Daoy (cell line): ENCODE data around the gene CCDC57. TPM values are rescaled to one million over a fixed set of nuclear protein-coding genes. Genes with fewer than 3 reads are reported as not detected.

Source experiments
- DNase-seq: peaks from one replicate; pipeline ENCODE4 v3.0.0-alpha.2; 2015; ENCODE audit warnings: low read depth
- total RNA-seq: library from RNA; depleted of rRNA; stranded (reverse); fragments of >200 nt; shearing (Covaris generic); gene quantifications from 2 replicates; pipeline ENCODE4 v1.2.3, GENCODE V29; 2014

CCDC57 gene
- total RNA-seq, 1 experiment from 2014 or later = 7.9 TPM

DNA sequence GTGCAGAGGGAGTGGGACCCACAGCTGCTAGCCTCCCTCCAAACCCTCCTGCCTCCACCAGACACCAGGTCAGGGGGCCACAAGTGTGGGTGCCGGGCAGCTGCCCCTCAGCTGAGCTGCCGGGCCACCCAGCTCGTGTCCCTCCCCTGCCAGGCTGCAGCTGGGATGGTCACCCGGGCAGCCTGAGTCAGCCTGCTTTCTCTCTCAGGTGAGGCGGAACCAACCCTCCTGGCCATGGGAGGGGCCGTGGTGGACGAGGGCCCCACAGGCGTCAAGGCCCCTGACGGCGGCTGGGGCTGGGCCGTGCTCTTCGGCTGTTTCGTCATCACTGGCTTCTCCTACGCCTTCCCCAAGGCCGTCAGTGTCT, 23.1 kb upstream of the CCDC57 start:
- no peak for DNase-seq

DNA sequence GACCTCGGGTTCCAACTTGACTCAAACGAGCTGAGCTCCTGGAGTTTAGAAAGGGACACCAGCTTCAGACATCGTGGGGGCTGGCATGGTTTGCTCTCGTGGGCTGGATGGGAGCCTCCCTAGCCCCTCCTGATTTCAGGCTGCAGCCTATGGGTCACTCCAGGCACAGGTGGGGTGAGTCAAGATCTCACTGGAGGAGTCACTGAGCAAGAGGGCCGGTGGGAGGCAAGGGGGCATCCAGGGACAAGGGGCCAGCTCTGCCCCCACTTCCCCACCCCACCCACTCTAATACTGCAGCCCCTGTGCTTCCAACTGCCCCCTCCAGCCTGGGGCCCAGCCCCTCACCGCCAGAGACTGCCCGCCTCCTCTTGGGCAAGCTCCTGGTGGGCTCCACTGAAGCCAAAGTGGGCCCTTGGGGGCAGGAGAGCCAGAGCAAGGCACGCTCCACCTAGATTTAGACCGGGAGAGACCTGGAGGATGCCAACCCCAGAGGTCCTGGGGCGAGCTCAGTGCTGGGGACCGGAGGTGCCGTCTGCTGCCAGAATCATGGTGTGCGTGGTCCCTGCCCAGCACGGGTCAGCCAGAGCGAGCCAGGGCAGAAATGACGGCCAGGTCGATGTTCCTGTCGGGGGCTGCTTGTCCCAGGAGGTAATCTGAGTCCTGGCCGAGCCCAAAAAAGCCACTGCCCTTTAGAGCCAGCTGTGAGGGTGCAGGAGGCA, 22.6 kb upstream of the CCDC57 start:
- DNase-seq = no peak

DNA sequence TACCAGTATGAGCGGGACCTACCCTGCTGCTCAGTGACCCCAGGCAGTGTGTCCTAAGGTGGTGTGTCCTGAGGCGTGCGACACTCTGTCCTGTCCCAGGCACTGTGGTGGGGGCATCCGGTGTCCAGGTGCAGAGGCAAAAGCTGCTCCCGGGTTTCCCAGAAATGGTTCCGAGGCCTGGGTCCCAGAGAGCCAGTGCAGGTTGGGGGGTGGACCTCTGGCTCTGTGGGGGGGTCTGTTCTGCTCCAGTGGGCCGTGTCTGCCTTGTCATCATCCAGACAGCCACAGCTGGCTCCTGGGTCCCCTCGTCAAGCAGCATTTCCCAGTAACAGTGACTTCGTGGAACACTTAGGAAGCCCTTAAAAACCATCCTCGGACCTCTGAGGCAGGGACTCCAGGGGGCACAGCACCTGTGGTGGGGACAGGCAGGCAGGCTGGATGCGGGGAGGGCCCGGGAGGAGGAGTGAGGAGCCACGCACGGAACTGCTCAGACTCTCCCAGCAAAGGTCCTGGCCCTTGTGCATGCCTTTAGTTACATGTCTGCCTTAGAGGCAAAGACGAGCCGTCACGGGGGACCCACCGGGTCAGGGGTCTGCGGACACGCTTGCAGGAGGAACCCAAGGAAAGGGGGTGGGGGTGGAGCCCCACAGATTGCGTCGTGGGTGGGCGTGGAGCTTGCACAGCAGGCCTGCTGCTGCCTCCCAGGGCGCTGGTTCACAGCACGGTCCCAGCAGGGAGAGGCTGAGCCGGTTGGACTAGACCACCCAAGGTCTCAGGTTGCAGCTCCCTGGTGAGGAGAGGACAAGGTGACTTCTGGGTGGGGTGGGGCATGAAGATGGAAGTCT, 21.8 kb upstream of the CCDC57 start:
- no peak for DNase-seq

DNA sequence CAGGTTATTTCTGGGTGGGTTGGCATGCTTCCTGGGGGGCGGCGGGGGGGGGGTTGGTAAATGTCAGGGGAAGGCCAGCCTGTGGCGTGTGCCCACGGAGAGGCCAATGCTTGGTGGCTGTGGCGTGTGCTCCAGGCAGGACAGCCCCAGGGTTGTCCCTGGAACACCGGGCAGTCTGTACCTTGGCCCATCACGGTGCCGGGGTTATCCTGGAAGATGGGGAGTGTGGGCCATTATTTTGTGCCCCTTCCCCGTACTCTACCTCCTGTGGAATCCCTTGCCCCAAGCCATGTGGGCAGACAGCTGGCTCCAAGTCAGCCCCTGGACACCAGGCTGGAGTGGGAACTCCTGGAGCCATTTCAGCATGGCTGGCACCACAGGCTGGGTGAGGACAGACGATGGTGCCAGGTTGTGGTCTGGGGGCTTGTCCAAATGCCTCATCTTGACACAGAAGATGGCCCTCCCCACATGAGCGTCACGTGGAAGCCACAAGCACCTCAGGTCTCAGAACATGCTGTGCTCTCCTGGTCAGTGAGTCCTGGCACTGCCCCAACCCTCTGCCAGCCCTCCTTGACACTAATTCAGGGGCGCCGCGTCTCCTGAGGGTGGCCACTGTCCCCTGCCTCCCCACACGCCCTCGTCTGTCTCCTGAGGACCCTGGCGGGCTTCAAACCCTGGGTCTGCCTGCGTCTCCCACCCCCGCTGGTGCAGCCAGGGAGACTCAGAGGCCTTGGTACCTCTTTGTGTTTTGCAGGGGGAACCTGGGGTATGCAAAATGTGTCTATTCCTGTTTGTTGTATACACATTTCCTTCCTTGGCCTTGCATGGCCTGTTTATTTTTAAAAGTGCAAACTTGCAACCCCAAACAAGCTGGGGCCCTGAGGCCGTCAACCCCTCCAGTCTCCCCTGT, 20.5 kb upstream of the CCDC57 start:
- peak; percentile 9 for DNase-seq

DNA sequence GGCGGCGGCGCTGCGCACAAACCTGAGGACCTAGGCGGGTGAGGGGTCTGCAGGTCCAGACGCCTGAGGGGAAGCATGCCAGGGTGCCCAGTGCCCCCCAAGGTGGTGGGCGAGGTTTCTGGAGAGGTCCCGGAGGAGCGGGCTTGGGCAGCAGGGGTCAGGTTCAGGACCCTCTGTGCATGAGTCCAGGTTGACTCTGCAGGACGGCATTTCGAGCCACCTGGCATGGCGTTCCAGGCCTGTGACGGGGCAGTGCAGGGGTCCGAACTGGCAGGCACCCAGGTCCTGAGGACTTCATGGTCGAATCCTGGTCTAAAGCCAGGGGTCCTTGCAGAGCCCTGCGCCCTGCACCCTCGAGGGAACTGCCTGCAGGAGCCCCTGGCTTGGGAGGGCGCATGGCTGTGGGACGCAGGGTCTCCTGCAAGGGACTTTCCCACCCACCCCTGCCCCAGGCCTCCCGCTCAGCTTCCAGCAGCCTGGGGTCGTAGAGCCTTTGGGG, 19.7 kb upstream of the CCDC57 start:
- DNase-seq = no peak

DNA sequence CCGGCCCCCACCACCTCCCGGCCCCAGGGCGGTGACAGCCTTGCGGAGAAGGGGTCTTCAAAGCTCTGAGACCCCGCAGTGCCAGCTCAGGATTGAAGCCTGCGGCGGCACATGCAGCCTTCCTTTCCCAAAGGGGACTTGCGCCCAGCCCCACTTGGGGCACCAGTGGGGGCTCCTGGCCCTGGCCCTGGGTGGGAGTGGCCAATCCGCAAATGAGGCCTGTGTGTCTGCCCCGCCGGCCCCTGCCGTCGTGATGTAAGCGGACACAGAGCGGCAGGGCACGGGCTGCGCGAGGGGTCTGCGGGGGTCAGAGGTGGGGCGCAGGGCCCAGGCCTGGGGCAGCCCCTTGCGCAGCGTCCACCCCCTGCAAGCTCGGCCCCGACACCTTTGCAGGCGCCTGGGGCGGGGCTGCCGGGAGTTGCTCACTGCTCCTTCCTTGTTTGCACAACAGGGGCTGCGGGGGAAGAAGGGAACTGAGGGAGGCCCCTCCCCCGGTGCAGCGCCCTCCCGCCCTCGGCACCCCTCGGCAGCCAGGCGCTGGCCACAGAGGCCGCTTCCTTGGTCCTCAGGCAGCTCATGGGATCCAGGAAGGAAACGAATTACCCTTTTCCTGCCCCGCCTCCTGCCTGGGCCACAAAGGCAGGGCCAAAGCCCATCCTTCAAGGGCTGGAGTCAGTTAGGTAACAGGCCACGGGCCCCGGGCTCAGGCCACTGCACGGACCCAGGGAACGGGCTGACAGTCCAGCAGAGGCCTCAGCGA, 19.1 kb upstream of the CCDC57 start:
- DNase-seq = peak; percentile 85

DNA sequence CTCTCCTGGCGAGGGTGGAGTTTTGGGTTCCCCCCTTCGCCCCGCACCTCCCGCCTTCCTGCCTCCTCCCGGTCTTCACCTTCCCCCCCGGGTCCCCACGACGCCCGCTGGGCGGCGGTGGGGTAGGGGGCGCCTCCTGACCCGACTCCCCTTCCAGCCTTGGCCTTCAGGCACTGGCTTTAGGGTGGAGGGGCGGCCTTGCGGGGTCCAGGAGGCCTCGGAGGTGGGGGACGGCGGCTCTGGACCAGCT, 18.6 kb upstream of the CCDC57 start:
- DNase-seq = no peak

DNA sequence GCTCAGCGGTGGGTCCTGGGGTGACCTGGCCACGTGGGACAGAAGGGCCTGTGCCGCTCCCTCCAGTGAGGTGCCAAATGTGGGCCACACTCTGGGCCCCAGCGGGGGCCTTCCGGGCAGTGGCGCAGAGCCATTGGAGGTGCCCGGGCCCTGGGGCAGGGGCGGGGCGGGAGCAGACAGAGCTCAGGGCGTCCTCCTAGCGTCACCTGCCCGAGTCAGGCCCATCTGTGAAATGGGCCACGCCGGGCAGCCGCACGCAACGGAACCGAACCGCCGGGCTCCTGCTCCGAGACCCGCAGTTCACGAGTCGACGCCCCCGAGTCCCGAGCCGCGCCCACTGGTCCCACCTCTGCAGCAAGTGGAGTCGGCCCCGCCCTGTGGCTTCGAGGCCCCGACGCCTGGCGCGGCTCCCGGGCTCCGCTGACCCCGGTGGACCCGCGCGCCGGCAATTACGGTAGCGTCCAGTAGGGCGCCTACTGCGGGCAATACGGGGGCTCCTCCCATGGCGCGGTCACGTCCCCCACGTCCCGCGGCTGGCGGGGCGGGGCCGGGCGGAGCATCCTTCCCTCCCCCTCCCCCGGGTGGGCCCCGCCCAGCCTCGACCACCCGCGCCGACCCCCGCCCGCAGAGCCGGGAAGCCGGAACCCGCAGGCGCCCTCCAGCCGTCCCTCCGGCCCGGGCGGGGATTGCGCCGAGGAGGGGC, 18.1 kb upstream of the CCDC57 start:
- peak; percentile 87 for DNase-seq

DNA sequence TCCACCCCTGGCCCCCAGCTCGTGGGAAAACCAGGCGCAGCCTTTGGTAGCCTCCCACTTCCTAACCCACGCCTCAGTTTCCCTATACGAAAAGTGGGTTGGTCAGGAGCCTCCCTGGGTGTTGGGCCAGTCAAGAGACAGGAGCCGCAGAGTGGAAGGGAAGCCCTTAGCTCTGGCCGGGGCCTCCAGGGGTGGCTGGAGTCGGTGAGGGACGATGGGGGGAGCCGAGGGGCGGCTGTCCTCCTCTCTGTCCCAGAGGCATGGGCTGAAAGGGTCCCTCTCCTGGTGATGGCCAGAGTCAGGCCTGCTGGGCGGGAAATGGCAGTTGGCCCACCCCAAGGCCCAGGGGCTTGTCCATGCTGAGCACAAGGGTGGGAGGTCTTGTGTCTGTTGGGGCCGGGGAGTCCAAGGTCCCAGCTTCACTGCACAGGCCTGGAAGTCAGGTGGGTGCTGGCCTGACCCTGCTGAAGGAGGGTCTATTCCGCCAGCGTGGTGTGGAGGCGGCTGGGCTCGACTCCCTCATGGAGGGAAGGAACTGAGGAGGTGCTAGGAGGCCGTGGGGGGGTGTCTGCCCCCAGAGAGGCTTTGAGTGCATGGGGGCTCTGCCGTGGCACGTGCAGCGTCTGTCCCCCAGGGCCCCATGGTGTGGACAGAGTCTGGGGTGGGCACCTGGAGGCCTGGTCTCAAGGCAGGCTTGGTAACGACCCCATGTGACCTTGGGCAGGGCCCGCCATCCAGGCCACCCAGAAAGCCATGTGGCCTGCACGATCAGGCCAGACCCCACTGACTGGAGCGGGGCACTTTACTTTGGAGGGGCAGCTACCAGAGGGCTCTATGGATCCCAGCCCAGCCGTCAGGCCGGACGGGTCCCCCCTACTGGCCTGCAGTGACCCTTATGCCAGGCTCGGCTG, 17.3 kb upstream of the CCDC57 start:
- no peak for DNase-seq

DNA sequence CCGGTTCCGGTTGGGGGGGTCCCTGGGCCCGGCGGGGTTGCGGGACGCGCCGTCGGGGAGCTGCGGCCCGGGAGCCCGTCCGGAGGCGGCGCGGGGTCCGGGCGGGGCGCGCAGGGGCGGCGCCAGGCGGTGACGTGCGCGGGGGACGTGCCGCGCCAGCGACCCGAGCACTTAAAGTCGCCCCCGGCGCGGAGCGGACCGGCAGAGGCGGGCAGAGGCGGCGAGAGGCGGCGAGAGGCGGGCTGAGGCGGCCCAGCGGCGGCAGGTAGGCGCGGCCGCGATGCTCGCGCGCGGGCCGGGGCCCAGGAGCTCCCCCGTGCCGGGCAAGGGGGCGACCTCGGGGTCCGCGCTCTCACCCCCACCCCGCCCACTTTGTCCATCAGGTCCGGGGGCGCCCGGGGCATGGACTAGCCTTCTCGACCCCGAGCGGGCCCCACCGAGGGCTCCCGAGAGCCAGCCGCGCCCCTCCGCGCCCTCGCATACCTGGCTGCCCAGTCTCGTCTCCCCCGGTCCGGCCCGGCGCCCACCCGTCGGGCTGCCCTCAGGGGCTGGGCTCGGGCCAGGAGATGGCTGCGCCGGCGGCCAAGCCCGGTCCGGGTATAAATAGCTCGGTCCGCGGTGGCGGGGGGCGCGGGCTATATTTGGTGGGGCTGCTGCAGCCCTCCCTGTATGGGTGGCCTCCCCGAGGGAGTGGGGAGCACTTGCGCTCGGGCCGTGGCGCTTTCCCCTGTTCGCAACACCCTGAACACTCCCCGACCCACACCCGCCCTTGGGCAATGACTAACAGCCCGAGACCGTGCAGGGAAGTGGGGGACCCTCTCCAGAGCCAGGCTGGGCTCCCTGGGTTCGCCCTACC, 16.4 kb upstream of the CCDC57 start, which contains the start of gene SLC16A3:
TSS of gene SLC16A3 (plus strand) at position 201 of the 856 bp plus-strand sequence. CDS start 6,967 bp downstream, outside the sequence.
- peak; percentile 80 for DNase-seq

DNA sequence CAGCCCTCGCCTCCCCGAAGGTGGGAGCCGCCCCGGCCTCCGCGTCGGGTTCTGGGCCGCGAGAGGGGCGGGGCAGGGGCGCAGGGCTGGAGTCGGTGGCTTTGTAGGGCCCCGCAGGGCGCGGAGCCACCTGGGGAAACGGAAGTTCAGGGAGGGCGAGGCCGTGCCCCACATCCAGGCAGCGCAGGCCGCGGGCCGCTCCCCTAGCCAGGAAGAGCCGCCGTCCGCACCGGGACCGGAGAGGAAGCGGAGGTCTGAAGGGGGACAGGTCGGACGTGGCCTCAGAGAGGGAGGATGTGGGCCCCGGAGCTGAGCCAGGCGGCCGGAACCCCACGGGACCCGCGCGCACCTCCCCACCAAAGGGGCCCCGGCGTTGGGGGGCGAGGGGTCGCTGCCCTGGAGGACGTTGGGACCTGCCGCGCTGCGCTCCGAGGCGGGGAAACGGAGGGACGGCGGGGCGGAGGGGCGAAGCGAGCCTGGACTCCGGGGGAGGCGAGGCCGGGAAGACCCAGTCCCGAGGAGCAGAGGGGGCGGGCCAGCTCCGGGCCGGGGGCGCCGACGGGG, 15.7 kb upstream of the CCDC57 start:
- no peak for DNase-seq

DNA sequence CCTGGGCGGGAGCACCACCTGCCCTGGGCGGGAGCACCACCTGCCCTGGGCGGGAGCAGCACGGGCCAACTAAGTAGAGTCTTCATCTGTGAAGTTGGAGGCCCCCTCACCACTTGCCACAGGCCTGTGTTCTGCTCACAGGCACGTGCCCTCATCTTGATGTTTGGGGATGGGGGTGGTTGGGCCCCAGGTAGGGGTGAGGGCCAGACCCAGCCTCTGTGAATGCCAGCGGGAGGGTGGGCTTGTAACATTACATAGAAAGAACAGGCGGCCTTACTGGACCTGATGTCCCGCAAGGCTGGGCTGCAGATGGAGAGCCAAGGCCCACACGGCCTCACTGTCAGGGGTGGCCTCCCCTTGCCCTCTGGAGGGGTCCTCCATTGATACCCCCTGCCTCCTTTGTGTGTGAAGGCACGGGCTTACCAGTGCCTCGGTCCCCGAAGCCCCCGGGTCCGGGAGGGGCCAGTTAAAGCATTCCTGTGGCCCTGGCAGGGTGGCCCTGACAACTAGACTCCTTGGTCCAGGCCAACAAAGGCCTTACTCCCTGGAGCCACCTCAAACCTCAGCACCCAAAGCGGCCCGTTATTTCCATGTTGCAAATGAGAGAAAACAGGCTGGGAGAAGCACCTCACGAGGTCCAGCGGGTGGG, 15.1 kb upstream of the CCDC57 start:
- no peak for DNase-seq

DNA sequence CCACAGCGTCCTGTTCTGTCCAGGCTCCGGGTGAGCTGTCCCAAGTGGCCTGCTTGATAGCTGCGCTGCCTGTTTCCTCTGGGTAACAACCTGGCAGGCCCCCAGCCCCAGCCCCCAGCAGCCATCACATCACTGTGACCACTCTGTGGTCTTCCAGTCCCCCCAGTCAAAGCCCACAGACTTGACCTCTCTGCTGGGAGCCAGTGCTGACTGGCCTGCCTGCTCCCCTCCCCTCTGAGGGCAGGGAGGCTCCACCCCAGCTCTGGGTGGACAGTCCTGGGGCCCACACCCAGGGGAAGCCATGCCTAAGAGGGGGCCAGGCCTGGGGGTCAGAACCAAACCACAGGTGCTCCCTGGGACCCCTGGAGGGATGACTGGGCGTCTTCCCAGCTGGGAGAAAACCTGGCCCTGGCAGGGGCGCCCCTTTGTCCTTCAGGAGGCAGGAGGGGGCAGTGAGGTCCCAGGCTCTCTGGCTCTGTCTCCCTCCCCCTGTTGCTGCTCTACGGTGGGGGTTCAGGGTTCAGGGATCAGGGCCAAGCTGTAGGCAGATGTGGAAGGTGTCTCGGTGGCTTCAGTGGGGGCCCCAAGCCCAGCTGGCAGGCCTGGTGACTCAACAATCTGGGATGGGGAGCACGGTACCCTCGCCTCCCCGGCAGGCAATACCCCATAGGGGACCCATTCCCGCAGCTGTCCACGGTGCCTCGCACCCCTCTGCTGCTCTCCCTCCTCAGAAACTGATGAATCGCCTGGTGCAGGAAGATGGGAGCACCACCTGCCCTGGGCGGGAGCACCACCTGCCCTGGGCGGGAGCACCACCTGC, 14.4 kb upstream of the CCDC57 start:
- DNase-seq = no peak

DNA sequence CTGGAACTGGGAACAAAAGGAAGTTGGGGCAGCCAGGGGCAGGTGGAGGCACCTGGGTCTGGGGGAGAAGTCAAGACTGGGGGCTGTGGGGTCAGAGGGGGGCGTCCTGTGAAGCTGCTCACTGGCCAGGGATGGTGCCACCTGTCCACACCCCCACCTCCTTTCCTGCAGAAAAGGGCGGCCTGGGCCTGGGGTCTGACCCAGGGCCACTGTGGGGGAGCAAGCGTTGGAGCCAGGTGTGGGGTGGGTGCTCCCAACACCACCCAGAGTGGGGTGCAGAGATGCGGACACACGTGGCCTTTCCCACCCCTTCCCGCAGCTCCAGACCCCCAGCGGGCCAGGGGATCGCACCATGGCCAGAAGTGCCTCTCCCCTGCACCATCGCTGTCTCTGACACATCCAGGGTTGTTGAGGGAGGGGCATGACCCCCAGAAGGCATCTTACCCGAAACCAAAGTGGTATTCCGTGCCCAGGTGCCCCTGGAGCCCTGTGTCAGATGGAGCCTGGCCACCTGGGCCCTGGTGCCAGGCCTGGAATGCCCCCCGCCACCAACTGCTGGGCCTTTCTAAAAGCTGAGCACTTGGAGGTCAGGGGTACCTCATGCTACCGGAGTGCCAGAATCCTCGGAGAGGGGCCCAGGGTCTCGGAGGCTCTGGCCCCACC, 13.6 kb upstream of the CCDC57 start:
- DNase-seq = peak; percentile 1

DNA sequence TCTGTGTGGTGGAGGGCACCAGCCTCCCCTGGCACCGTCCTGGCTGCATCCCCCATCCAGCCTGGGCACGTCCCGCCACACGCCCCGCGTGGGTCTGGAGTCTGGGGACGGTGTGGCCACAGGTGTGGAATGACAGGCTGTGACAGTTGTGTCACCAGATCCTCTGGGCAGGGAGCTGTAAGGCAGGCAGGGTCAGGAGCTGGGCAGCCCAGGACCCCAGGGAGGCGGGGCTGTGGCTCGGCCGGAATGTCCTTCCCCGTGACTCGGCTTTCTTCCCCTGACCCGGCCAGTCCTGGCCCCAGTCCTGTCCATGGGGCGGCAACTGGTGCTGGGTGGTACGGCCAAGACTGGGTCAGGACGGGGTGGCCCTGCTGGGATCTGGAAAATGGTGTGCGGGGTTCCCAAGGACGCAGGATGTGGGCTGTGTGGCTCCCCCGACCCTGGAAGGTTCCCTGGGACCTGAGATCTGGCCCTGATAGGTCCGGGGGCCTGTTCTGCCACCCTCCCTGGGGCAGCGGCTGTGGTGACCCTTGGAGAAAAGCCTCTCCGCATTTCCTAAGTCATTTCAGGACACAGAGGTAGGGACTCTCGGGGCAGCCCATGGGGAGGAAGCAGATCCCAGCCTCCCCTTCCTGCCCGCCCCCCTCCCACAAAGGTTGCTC, 12.9 kb upstream of the CCDC57 start:
- DNase-seq = no peak

DNA sequence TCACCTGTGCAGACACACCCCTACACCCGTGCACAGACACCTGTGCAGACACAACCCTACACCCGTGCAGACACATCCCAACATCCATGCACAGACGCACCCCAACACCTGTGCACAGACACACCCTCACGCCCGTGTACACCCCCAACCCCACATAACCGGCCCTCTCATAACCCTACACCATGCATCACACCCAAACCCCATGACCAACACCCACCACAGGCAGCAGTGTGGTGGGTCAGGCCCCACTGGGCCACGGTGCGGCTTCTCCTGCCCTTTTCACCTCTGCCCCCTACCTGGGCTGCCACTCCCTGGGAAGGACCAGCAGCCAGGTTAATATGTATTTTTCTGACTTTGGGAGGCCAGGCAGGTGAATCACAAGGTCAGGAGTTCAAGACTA, 12.0 kb upstream of the CCDC57 start:
- no peak for DNase-seq
